ENCODE measurements around the gene ASCC3. TPM values are rescaled to one million over a fixed set of nuclear protein-coding genes. Genes with fewer than 3 reads are reported as not detected.

ASCC3 gene
- total RNA-seq, 1 donor from 2014 or later = 75.3 TPM

GRCh38 chr6:100622907-100623692 lies 258.0 kb downstream of the ASCC3 start:
- H3K4me1 Mint-ChIP-seq = no peaks in the 10 kb centered on the region
- H2AFZ ChIP-seq (replicated peaks) = no peak overlapping the region
- no peak for DNase-seq (ENCODE audit: low spot score)
- H3K9ac ChIP-seq = no peak overlapping the region
- H3K27ac Mint-ChIP-seq = no peak overlapping the region
- no peaks in the 10 kb centered on the region for H3F3A ChIP-seq (ENCODE audit: low read depth)
- no peaks in the 10 kb centered on the region for H3K9me3 ChIP-seq (ENCODE audit: low read depth)
- H3K36me3 Mint-ChIP-seq = peaks cover 4% of the 10 kb centered on the region
- H3K9me3 Mint-ChIP-seq = no peaks in the 10 kb centered on the region
- H3K79me2 ChIP-seq (ENCODE audit: low read depth) = no peaks in the 10 kb centered on the region
- no peaks in the 10 kb centered on the region for H3K36me3 ChIP-seq
- H3K27me3 Mint-ChIP-seq (ENCODE audit: insufficient read depth, low read depth) = no peaks in the 10 kb centered on the region
- no peak overlapping the region for H3K4me3 Mint-ChIP-seq
- no peaks in the 10 kb centered on the region for H3K27me3 ChIP-seq
- H3K4me2 ChIP-seq = no peak overlapping the region
- H3K4me3 ChIP-seq = no peak overlapping the region
- H4K20me1 ChIP-seq (ENCODE audit: low read depth) = no peaks in the 10 kb centered on the region
- TF ChIP-seq EZH2 (IDR thresholded peaks at IDR 0.05) (no peak), CTCF (IDR thresholded peaks at IDR 0.05) (no peak), EZH2phosphoT487 (IDR thresholded peaks at IDR 0.05) (no peak)
- no peaks in the 10 kb centered on the region for H3K4me1 ChIP-seq
- H3K27ac ChIP-seq = no peak overlapping the region

- no peak for DNase-seq (ENCODE audit: low spot score)
- Histone ChIP-seq H3K4me2 (no peak overlapping the region), H4K20me1 (ENCODE audit: low read depth) (no peaks in the 10 kb centered on the region), H3K27ac (no peak overlapping the region), H3K4me1 (no peaks in the 10 kb centered on the region), H2AFZ (replicated peaks) (no peak overlapping the region), H3K9me3 (ENCODE audit: low read depth) (no peaks in the 10 kb centered on the region), H3K4me3 (no peak overlapping the region), H3K79me2 (ENCODE audit: low read depth) (no peaks in the 10 kb centered on the region), H3K27me3 (no peaks in the 10 kb centered on the region), H3F3A (ENCODE audit: low read depth) (no peaks in the 10 kb centered on the region), H3K36me3 (no peaks in the 10 kb centered on the region), H3K9ac (no peak overlapping the region)
- Mint-ChIP-seq H3K27me3 (ENCODE audit: insufficient read depth, low read depth) (no peaks in the 10 kb centered on the region), H3K4me3 (no peak overlapping the region), H3K4me1 (no peaks in the 10 kb centered on the region), H3K27ac (no peak overlapping the region), H3K36me3 (peaks cover 2% of the 10 kb centered on the region), H3K9me3 (no peaks in the 10 kb centered on the region)
- TF ChIP-seq EZH2 (IDR thresholded peaks at IDR 0.05) (no peak), CTCF (IDR thresholded peaks at IDR 0.05) (no peak), EZH2phosphoT487 (IDR thresholded peaks at IDR 0.05) (no peak)
These were observed 260.9 kb downstream of the ASCC3 start for GRCh38 chr6:100620085-100620840.

- Histone ChIP-seq H3K27ac (no peak overlapping the region), H3K4me3 (no peak overlapping the region), H3K27me3 (no peaks in the 10 kb centered on the region), H3K9me3 (ENCODE audit: low read depth) (no peaks in the 10 kb centered on the region), H3K36me3 (peaks cover 3% of the 10 kb centered on the region), H3K4me1 (no peaks in the 10 kb centered on the region), H4K20me1 (ENCODE audit: low read depth) (no peaks in the 10 kb centered on the region), H3F3A (ENCODE audit: low read depth) (no peaks in the 10 kb centered on the region), H3K9ac (no peak overlapping the region), H3K79me2 (ENCODE audit: low read depth) (no peaks in the 10 kb centered on the region), H2AFZ (replicated peaks) (no peak overlapping the region), H3K4me2 (no peak overlapping the region)
- Mint-ChIP-seq H3K4me1 (no peaks in the 10 kb centered on the region), H3K27me3 (ENCODE audit: insufficient read depth, low read depth) (no peaks in the 10 kb centered on the region), H3K9me3 (no peaks in the 10 kb centered on the region), H3K4me3 (no peak overlapping the region), H3K36me3 (peaks cover 2% of the 10 kb centered on the region), H3K27ac (no peak overlapping the region)
- DNase-seq (ENCODE audit: low spot score) = no peak
- TF ChIP-seq EZH2 (IDR thresholded peaks at IDR 0.05) = no peak
- TF ChIP-seq CTCF (IDR thresholded peaks at IDR 0.05) = no peak
These were observed 262.8 kb downstream of the ASCC3 start for GRCh38 chr6:100618351-100618671.

Data from neural progenitor cell (in vitro differentiated cells).